ENCODE measurements around the gene CAP1. TPM values are rescaled to one million over a fixed set of nuclear protein-coding genes. Genes with fewer than 3 reads are reported as not detected.
A peak's percentile ranks its signal among the peaks of the same experiment; 100 is the strongest.

Gene CAP1
- total and polyA plus RNA-seq, 2 of the 13 experiments (the other 11 are each of a cell fraction or from before 2014, with no cell fraction given): 174 to 195 TPM

GRCh38 chr1:40017951-40018575, 22.5 kb upstream of the CAP1 start:
- Histone ChIP-seq H3K4me3 (replicated peaks in 1 of 3; ENCODE audit: insufficient read depth in 1 of 3, low read depth in 2 of 3, low read length in 3 of 3) (no peak overlapping the region), H2AFZ (ENCODE audit: low read length) (no peak overlapping the region), H3K27me3 (ENCODE audit: control insufficient read depth in 1 of 2, insufficient read depth in 2 of 2, low read length in 2 of 2) (no peaks in the 10 kb centered on the region), H3K4me1 (ENCODE audit: insufficient read depth, low read length) (no peaks in the 10 kb centered on the region), H3K79me2 (ENCODE audit: insufficient read depth, low read length) (no peaks in the 10 kb centered on the region), H3K27ac (ENCODE audit: extremely low read length, insufficient read depth, low read length) (no peak overlapping the region), H3K4me2 (ENCODE audit: low read depth, low read length) (no peak overlapping the region), H4K20me1 (ENCODE audit: insufficient read depth, low read length) (no peaks in the 10 kb centered on the region), H3K36me3 (replicated peaks in 1 of 2; ENCODE audit: control insufficient read depth in 1 of 2, insufficient read depth in 2 of 2, low read length in 2 of 2) (no peaks in the 10 kb centered on the region), H3K9me3 (ENCODE audit: low read length) (no peaks in the 10 kb centered on the region), H3K9ac (ENCODE audit: insufficient read depth, low read depth, low read length) (no peak overlapping the region)
- 1% methylated on average over 5 of the region's 5 CpGs for WGBS (ENCODE audit: low lambda C conversion rate)
- DNase-seq (ENCODE audit: low spot score): no peak
- in situ Hi-C loops (cut with HindIII; ENCODE audit: extremely low pct_ligation_motif_present, low pct_unique_long_range_greater_than_20kb): no loop called here
- peak; percentile 63; the same call in 2 of the 3 replicates for ATAC-seq
- TF ChIP-seq NBN (conservative IDR thresholded peaks at IDR 0.05) (no peak), ATF7-NPFF (CRISPR knock-in tag; IDR thresholded peaks at IDR 0.05; ENCODE audit: low read depth) (no peak), ZNF629 (CRISPR knock-in tag; conservative IDR thresholded peaks at IDR 0.05) (no peak), THAP9 (CRISPR knock-in tag; IDR thresholded peaks at IDR 0.05; ENCODE audit: borderline replicate concordance) (no peak), MAFK (conservative IDR thresholded peaks at IDR 0.05 in 1 of 2, IDR thresholded peaks at IDR 0.05 in 1 of 2; ENCODE audit: low read length in 2 of 2) (peak; percentile 7 to 53; a peak in 1 of 4 replicates), ATM (IDR thresholded peaks at IDR 0.05; ENCODE audit: borderline replicate concordance) (no peak), MAFF (IDR thresholded peaks at IDR 0.05; ENCODE audit: low read depth, low read length) (peak; percentile 32; the same call in 1 of the 2 replicates), ZNF773 (CRISPR knock-in tag; IDR thresholded peaks at IDR 0.05; ENCODE audit: borderline replicate concordance) (no peak), STAG1 (CRISPR knock-in tag; IDR thresholded peaks at IDR 0.05) (0 out of 2 replicates have a peak, but pooled peaks have one; percentile 6), ZNF713 (CRISPR knock-in tag; IDR thresholded peaks at IDR 0.05) (no peak)
- TF ChIP-seq, protein P1, sequence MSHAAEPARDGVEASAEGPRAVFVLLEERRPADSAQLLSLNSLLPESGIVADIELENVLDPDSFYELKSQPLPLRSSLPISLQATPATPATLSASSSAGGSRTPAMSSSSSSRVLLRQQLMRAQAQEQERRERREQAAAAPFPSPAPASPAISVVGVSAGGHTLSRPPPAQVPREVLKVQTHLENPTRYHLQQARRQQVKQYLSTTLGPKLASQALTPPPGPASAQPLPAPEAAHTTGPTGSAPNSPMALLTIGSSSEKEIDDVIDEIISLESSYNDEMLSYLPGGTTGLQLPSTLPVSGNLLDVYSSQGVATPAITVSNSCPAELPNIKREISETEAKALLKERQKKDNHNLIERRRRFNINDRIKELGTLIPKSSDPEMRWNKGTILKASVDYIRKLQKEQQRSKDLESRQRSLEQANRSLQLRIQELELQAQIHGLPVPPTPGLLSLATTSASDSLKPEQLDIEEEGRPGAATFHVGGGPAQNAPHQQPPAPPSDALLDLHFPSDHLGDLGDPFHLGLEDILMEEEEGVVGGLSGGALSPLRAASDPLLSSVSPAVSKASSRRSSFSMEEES (CRISPR knock-in tag; IDR thresholded peaks at IDR 0.05): no peak
- TF ChIP-seq, protein P2, sequence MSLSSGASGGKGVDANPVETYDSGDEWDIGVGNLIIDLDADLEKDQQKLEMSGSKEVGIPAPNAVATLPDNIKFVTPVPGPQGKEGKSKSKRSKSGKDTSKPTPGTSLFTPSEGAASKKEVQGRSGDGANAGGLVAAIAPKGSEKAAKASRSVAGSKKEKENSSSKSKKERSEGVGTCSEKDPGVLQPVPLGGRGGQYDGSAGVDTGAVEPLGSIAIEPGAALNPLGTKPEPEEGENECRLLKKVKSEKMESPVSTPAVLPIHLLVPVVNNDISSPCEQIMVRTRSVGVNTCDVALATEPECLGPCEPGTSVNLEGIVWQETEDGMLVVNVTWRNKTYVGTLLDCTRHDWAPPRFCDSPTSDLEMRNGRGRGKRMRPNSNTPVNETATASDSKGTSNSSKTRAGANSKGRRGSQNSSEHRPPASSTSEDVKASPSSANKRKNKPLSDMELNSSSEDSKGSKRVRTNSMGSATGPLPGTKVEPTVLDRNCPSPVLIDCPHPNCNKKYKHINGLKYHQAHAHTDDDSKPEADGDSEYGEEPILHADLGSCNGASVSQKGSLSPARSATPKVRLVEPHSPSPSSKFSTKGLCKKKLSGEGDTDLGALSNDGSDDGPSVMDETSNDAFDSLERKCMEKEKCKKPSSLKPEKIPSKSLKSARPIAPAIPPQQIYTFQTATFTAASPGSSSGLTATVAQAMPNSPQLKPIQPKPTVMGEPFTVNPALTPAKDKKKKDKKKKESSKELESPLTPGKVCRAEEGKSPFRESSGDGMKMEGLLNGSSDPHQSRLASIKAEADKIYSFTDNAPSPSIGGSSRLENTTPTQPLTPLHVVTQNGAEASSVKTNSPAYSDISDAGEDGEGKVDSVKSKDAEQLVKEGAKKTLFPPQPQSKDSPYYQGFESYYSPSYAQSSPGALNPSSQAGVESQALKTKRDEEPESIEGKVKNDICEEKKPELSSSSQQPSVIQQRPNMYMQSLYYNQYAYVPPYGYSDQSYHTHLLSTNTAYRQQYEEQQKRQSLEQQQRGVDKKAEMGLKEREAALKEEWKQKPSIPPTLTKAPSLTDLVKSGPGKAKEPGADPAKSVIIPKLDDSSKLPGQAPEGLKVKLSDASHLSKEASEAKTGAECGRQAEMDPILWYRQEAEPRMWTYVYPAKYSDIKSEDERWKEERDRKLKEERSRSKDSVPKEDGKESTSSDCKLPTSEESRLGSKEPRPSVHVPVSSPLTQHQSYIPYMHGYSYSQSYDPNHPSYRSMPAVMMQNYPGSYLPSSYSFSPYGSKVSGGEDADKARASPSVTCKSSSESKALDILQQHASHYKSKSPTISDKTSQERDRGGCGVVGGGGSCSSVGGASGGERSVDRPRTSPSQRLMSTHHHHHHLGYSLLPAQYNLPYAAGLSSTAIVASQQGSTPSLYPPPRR (CRISPR knock-in tag; IDR thresholded peaks at IDR 0.05; ENCODE audit: borderline replicate concordance): no peak
- TF ChIP-seq, protein P3, sequence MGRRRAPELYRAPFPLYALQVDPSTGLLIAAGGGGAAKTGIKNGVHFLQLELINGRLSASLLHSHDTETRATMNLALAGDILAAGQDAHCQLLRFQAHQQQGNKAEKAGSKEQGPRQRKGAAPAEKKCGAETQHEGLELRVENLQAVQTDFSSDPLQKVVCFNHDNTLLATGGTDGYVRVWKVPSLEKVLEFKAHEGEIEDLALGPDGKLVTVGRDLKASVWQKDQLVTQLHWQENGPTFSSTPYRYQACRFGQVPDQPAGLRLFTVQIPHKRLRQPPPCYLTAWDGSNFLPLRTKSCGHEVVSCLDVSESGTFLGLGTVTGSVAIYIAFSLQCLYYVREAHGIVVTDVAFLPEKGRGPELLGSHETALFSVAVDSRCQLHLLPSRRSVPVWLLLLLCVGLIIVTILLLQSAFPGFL (CRISPR knock-in tag; IDR thresholded peaks at IDR 0.05): no peak
- no peak for FAIRE-seq
- CTCF ChIA-PET (ENCODE audit: low intra/inter-chr PET ratio, low total read pairs): no interaction called here
- POLR2A ChIA-PET: no interaction called here
- intact Hi-C loops (cut with micrococcal nuclease; ENCODE audit: unreplicated experiment): no loop called here
- no TSS peak for BruUV-seq (replicated peaks)
